ENCODE measurements around the gene SHC1.

Gene SHC1

DNA sequence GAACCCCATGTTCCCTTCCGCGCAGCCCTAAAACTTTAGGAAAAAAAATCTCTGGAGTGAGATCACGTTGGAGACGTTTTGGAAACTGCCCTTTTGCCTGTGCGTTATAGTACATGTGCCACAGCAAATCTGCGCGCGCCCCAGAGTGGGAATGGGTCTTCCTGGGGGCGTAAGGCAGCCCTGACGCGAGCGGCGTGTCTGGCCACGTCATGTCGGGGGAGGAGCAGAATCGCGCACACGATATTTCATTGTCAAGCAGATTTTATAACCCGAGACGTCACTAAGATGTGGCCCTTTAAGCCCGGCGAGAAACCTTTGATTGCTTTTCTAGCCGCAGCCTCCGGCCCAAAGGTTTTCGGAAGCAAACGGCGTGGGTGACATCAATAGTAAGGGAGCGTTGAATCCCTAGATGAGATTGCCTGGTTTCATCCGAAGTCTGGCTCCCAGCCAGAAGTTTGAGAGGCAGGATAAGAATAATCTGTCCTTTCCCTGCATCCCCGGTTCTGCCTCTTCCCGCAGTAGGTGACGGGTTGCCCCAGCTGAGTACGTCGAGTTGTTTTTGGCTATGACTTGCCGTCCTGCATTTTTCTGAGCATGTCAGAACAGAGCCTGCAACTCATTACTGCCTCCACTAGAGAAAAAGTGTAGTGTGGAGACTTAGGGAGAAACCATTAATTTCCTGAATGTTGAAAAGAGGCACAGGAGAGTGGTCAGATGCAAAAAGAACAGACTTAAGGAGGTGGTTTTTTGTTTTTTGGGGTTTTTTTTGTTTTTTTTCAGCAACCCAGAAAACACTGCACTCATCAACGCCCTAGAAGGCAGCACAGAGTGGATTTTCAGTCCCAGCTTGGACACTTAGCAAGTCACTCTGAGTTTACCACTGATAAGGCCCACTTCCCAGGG lies 33.2 kb downstream of the SHC1 start:
- DNase-seq: peak; percentile 84

- peak; percentile 89 for DNase-seq
Measured at GRCh38 chr1:154936555-154937084, 33.9 kb downstream of the SHC1 start, which contains the start of gene PMVK. PMVK (minus strand) TSS chr1:154936719; CDS start chr1:154936685, 34 bp downstream.

GRCh38 chr1:154935749-154936554 lies 34.6 kb downstream of the SHC1 start:
- DNase-seq: no peak

GRCh38 chr1:154934358-154934948 lies 36.1 kb downstream of the SHC1 start:
- DNase-seq: no peak

DNA sequence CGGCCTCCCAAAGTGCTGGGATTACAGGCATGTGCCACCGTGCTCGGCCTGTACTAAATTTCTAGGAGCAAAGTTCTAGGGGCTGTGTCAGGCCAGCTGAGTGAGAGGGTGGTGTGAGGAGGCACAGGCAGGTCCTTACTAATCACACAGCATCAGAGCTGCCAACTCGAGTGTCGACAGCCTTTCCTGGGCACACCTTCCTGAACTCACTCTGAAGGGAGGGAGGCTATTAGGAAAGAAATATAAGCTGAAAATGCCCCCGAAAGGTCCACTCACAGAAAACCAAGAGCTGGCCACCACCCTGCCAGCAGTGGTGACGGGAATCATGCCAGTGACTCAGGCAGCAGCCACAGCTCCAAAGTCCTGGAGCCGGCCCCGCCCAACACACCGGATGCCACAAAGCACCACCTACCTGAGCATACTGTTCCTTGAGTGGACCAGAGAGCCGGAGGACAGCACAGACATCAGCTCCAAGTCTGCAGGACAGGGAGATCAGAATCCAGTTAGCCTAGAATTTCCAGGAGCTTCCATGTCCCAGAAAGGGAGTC lies 38.5 kb downstream of the SHC1 start:
- DNase-seq: peak; percentile 69

- no peak for DNase-seq
Measured at GRCh38 chr1:154926201-154926600, 44.3 kb downstream of the SHC1 start.

DNA sequence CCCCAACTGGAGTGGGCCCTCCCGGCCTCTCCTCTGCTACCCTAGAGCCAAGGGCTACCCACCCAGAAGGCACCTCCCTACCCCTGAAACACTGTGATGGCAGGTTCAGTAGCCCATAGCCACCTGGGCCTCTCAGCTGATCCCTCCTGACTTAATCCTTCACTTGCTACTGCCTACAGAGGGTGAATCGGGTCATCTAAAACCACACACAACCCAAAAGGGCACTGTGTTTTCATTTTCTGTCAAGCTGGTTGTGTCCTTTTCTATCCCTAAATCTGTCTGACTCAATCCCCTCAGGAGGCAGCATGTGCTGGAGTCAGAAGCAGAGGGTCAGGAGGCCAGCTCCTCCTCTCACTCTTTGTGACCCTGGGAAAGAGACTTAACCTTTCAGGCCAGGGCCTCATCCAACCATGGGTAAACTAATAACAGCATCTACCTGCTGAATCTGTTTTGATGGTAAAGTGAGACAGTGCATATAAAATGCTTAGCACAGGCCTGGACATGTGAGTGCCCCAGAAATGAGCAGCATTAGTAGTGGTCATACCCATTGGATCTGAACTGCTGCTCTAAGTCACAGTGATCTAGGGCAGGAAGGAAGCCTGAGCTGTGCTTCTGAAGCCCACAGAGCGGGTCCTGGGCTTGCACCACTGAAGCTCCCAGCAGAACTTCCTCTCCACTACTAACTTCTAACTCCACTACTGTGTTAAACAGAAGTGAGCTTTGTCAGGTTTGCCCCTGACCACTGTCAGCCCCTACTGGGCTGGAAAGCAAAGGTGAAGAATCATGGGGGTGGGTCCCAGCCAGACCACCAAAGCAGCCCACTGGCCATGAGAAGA lies 45.0 kb downstream of the SHC1 start:
- DNase-seq: no peak

- DNase-seq: no peak
Measured at GRCh38 chr1:154923695-154924094, 46.9 kb downstream of the SHC1 start.

- DNase-seq: no peak
Measured at GRCh38 chr1:154913273-154913672, 57.3 kb downstream of the SHC1 start.

DNA sequence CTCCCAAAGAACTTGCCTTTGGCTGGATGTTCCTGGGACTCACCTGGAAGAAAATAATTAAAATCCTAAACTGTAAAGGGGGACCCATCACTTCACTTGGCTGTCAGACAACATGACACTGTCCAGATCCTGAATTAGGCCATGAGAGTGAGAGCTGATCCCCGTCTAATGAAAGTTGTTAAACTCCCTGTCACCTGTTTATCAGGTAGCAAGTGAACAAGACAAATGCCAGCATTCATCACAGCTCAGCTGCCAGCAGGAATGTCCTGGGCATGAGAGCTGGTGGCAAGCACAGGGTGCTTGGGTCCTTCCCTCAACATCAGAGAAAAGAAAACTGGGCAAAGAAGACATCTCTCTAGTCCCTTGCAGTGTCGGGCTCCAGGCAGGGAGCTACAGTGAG lies 57.8 kb downstream of the SHC1 start:
- no peak for DNase-seq

Data from 8988T (cell line).